ENCODE results near the gene TRIP11.

Gene TRIP11

GRCh38 chr14:92009604-92010003 lies 30.3 kb downstream of the TRIP11 start:
- DNase-seq = no peak

DNA sequence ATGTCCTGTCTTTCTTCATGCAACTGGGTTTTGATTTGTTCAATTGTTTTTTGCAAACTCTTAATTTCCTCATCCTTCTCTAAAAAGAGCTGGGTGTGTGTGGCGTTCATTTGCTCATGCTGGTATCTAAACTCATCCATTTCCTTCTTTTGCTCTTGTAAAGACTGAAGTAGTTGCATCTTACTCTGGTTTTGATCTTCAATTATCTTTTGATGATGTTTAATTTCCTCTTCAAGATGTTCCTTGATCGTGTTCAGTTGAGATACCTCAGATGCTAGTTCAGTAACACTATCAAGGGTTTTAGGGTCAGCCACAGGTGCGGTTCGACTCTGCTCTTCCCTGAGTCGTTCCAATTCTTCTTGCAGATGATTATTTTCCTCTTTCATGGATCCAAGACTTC lies 34.8 kb downstream of the TRIP11 start:
- DNase-seq = no peak

- no peak for DNase-seq
These were observed 35.8 kb downstream of the TRIP11 start for GRCh38 chr14:92004062-92004461.

- DNase-seq = no peak
These were observed 40.9 kb downstream of the TRIP11 start for GRCh38 chr14:91998667-91999570.

GRCh38 chr14:91997492-91997891 lies 42.4 kb downstream of the TRIP11 start:
- no peak for DNase-seq

GRCh38 chr14:91996948-91997371 lies 42.9 kb downstream of the TRIP11 start:
- no peak for DNase-seq

- no peak for DNase-seq
These were observed 52.7 kb downstream of the TRIP11 start for GRCh38 chr14:91987192-91987591.

DNA sequence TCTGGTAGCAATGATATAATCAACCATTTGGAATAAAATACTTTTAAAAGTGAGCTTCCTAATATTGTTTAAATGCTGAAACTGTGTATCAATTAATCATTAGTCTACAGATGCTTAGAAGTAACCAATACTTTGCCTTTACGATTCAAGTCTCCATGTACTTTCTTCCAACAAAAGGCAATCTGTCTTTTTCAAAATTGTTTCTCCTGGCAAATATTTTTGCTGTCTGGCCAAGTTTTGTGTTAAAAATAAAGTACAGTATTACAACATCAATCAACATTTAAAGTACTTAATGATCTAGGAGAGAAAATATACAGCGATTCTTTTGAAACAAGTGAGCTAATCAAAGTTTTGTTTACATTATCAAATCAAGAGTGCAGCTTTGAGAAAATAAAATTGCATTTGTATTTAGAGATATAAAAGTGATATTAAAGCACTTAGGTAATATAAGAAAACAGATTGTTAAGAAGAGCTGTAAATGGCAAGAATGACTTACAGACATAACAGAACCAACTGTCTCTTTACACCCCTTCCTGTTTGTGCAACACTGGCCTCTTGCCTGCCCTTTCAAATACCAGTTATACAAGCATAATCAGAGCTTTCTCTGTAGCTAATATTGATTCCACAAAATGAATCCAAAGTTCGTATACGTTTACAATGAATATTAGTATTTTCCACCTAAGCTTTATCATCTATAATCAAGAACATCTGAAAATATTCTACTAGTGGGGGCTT lies 54.2 kb downstream of the TRIP11 start:
- DNase-seq = no peak

GRCh38 chr14:91985008-91985407 lies 54.9 kb downstream of the TRIP11 start:
- DNase-seq = no peak

GRCh38 chr14:91983588-91983987 lies 56.3 kb downstream of the TRIP11 start:
- DNase-seq = no peak

DNA sequence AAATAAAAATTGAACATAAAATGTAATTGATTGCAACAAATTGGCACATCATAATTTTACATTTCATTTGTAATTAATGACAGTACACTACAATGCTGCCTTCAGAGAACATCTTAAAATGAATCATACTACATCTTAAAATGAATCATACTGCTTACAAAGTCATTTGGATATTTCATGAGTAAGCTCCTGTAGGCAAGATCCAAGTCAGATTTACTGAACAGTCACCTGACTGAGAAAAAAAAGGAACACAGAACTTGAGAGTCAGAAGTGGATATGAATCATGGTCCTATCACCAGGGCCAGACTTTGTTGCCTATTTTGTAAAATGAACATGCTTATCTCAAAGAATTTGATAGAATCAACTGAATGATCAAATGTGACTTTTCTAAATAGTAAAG lies 59.7 kb downstream of the TRIP11 start:
- no peak for DNase-seq

DNA sequence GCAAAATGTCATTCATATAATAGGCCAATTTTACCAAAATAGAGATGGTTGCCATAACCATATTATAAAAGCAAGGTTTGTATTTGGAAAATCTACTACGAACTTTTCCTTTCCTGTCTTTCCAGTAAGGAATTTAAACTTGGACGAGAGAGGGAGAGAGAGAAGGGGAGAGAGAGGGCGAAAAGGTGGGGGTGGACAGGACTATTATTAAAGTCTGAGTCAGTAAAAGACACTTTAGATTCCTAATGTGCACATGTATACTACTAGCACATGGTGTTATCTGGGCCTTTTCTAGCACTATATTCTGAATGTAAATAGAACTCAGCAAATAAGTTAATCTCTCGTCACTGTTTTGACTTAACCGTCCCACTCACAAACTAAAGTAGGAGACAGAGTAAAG lies 62.0 kb downstream of the TRIP11 start:
- no peak for DNase-seq

- DNase-seq = no peak
These were observed 64.1 kb downstream of the TRIP11 start for GRCh38 chr14:91975763-91976162.

DNA sequence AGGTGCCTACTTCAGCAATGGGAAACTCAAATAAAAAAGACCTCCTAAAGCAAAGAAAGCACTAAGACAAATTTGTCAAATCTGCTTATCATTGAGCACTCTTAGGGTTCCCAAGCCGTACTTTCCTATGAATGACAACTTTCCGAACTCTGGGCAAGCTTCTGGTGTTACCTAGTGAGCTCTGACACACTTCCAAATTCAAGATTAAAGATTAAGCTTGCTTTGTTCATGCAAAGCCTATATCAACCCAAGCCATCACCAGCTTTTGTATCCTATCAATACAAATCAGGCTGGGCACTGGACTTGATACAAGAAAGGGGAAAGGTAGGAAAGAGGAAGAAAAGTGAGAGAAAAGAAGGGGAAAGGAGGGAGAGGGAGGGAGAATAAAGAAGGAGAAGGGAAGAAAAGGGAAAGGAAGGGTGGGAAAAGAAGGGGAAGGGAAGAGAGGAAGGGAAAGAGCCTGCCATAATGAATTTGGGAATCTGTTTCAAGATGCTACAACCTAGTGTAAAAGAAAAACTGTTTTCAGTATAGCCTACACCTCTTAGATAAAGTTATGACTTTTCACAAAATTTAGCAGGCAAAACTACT lies 68.6 kb downstream of the TRIP11 start:
- no peak for DNase-seq

DNA sequence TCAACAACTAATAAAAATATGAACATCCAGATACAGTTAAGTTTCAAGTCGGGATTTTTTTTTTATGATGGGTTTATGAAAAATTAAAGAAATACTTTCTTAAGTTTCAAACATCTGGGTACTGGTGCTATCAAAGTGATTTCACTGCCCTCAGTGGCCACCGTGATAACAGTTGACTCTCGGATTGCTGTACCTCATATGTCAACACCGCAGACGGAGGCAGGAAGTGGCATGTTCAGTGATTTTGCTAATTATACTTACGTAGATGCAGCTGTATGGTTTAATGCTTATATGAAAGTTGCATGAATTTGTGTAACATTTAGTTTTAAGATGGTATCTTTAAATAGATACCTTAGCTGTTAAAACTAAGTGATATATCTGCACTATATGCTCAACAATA lies 71.6 kb downstream of the TRIP11 start:
- DNase-seq = no peak

DNA sequence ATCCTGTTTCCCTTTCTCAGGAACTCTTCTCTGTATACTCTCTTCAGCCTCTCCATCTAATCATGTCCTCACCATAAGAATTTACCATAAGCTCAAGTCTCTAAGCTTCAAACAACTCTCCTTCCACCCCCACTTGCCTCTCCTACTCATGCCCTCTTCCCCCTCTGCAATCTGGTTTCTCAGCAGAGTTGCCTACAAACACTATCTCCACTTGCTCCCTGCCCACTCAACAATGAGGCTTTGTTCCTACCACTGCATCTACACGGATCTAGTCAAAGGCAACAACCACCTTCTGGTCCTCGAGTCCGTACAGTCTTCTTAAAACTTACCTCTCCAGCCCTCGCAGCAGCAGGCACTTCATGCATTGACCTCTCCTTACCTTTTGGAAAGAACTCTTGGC lies 75.1 kb downstream of the TRIP11 start:
- no peak for DNase-seq

DNA sequence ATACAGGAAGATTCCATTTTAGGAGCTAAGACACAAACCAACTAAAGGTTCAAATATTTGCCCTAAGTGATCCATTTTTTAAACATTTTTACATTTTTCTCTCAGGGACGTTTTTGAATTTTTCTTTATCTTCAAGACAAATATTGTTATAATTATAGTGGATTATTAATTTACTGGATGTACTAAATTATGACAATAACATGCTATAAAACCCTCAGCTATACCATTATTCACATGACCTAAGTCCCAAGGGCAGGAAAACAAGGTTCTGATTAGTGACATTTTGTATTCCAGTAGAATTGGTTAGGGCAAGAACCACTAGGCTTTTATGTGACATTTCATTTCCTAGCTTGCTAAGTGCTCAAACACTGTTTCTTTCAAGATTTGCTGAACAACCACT lies 75.8 kb downstream of the TRIP11 start:
- no peak for DNase-seq

GRCh38 chr14:91963465-91963864 lies 76.4 kb downstream of the TRIP11 start:
- no peak for DNase-seq

GRCh38 chr14:91961297-91962220 lies 78.3 kb downstream of the TRIP11 start:
- no peak for DNase-seq

DNA sequence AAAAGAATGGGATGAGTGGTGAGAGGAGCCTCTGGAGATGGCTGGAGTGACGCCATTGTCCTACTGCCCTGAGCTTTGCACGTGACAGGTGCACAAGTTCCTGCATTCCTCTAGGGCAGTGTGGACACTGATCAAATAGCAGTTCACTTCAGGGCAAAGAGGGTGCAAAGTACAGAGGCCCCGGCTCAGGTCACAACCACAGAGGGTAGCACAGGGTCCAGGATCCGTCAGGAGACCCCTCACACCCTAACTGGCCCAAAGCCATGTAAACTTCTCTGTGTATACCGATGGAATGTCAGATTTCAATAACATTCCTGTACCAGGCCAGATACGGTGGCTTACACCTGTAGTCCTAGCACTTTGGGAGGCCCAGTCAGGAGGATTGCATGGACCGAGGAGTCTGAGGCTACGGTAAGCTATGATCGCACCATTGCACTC lies 82.0 kb downstream of the TRIP11 start:
- no peak for DNase-seq

GRCh38 chr14:91956616-91957015 lies 83.2 kb downstream of the TRIP11 start:
- DNase-seq = no peak

DNA sequence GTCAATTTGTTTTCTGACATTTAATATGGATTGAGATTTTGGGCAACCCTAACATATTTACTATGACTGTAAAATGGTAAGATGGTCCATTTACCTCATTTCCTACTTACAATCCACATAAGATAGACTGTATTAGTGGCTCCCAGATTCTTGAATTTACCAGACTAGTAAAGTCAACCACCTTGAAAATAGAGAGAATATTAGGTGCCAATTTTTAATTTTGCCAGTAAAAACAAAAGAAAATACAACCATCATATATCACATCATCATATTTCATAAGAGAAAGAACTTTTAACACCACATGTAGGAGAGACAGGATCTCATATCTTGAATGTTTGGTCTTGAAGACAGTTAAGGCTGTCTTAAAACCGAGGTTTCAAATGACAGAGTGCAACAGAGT lies 84.7 kb downstream of the TRIP11 start:
- no peak for DNase-seq
